Neutrophil (primary cell): ENCODE results near the gene EIF3K.

Source experiments
- H3K27ac ChIP-seq: fragments of 200-600 bp; sonication (generic); 2 replicates; pipeline ENCODE4 v1.5.1; 2016; ENCODE audit warnings: mild to moderate bottlenecking, moderate library complexity
- H3K27me3 ChIP-seq: fragments of 200-600 bp; sonication (generic); 2 replicates; pipeline ENCODE4 v1.6.0; 2016; ENCODE audit warnings: mild to moderate bottlenecking
- H3K36me3 ChIP-seq: fragments of 200-600 bp; sonication (generic); 2 replicates; pipeline ENCODE4 v1.5.1; 2017
- H3K4me1 ChIP-seq, 2 experiments: fragments of 200-600 bp in 1 of 2; sonication (generic) in 1 of 2; 1 replicate in 1 of 2; 2 replicates in 1 of 2; pipeline versions ENCODE4 v1.5.1 to v1.6.1; 2013 to 2016; ENCODE audit warnings: low read depth in 1 of 2, low read length in 1 of 2, mild to moderate bottlenecking in 1 of 2, moderate library complexity in 1 of 2; ENCODE audit not compliant: control insufficient read depth in 1 of 2, insufficient read depth in 1 of 2
- H3K4me3 ChIP-seq, 2 experiments: fragments of 200-600 bp in 1 of 2; sonication (generic) in 1 of 2; 1 replicate in 1 of 2; 2 replicates in 1 of 2; pipeline ENCODE4 v1.5.1; 2013 to 2016; ENCODE audit warnings: low read depth in 1 of 2, low read length in 1 of 2, mild to moderate bottlenecking in 1 of 2, moderate library complexity in 1 of 2
- H3K9me3 ChIP-seq: fragments of 200-600 bp; sonication (generic); 2 replicates; pipeline ENCODE4 v1.5.1; 2016
- CTCF ChIP-seq: fragments of 200-600 bp; sonication (generic); IDR thresholded peaks from 2 replicates; pipeline ENCODE4 v1.5.1; 2016; ENCODE audit warnings: antibody characterized with exemption

EIF3K gene

DNA sequence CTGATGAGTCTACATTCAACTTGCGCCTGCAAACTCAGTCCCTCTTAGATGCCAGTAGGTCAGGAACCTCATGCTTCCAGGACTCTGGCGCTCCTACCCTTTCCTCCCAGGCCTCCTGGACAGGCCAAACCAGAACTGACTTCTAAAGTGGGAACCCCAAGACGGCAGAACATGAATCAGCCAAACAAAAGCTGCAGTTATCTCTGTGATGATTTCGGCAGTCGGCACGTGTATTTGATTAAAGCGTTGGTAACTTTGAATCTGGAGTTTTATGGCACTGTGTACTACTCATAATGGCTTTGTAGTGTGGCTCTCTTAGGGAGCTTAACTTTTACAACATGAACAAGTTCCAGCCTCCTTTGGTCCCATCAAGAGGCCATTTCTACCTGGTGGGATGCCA lies 42.1 kb downstream of the EIF3K start:
- H3K27me3 ChIP-seq, result no peaks in the 10 kb centered on the region
- H3K9me3 ChIP-seq, result no peaks in the 10 kb centered on the region
- H3K27ac ChIP-seq, result peak overlapping the region; percentile 88
- no peak for TF ChIP-seq CTCF
- H3K36me3 ChIP-seq, result no peaks in the 10 kb centered on the region
- H3K4me1 ChIP-seq, result peaks cover 90 to 92% of the 10 kb centered on the region in 2 experiments
- no peak overlapping the region for H3K4me3 ChIP-seq

DNA sequence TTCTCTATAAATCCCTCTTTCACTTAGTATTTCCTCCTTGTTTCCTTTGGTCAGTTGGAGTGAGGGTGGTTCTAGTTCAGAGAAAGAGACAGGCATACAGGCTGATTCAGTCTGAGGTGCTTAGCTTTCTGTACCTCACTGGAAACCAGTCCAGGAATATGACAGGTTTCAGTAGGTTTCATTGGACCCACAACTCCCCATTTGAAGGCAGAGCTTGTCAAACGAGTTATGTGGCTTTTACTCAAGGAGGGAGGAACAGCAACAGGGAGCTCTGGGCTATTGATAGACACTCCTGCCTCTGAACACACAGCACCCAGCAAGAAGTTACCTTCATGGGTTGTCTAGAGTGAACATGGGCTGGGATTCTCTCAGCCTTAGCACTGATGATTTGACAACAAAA lies 43.0 kb downstream of the EIF3K start:
- Histone ChIP-seq H3K36me3 (no peaks in the 10 kb centered on the region), H3K27ac (peak overlapping the region; percentile 88), H3K4me3 (no peak overlapping the region), H3K27me3 (no peaks in the 10 kb centered on the region), H3K4me1 (peaks cover 90 to 92% of the 10 kb centered on the region in 2 experiments), H3K9me3 (no peaks in the 10 kb centered on the region)
- no peak for TF ChIP-seq CTCF

- Histone ChIP-seq H3K36me3 (no peaks in the 10 kb centered on the region), H3K27ac (peak overlapping the region; percentile 88), H3K4me3 (peak overlapping the region; percentile 33 to 49), H3K27me3 (no peaks in the 10 kb centered on the region), H3K9me3 (no peaks in the 10 kb centered on the region), H3K4me1 (peaks cover 90 to 92% of the 10 kb centered on the region in 2 experiments)
- no peak for TF ChIP-seq CTCF
These were observed 43.7 kb downstream of the EIF3K start for GRCh38 chr19:38662537-38663155.

DNA sequence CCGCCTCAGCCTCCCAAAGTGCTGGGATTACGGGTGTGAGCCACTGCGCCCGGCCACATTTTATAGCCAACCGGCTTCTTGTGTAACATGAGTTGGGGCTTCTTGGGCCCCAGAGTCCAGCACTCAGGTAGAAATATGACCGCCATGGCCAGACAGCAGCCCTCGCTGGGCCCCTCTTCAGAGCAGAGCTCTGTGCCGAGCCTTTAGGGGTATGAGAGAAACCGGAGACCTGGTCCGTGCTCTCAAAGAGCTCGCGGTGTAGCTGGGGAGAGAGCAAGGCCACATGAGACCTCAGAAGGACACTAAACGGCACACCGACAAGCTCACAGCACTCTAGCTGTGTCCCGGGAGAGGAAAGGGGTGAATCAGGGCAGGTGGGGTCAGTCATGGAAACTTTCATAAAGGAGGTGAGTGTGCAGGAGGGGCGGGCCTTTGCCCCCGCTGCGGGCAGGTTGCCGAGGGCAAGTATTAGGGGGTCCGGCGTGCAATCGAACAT lies 44.2 kb downstream of the EIF3K start:
- peak overlapping the region; percentile 88 for H3K27ac ChIP-seq
- no peaks in the 10 kb centered on the region for H3K36me3 ChIP-seq

DNA sequence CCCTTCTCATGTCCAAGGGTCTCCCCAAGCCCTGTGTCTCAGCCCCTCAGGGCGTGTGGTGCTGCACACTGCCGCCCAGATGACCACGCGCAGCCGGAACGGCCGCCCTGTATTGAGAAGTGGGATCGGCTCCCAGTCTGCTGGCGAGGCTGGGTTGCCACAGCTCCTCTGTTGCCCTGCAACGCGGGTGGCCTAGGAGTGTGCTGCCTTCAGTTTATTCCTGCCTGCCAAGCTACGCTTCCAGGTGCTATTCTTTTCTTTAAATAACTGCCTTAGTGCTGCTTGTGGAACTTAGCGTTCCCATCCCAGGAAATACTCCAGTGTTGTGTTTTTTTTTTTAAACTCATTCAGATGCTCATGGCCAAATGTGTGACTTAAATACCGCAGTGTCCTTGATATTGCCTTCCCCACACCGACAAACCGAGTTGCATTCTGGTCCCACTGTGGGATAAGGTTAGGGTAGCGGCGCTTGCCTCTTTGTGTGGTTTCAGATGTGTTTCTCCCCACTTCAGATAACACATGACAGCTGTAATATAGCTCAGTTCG lies 45.0 kb downstream of the EIF3K start:
- H3K4me3 ChIP-seq, result peak overlapping the region; percentile 46 to 49

More for the DNA sequence above, 44.2 kb downstream of the EIF3K start:
- Histone ChIP-seq H3K9me3 (no peaks in the 10 kb centered on the region), H3K27me3 (no peaks in the 10 kb centered on the region), H3K4me3 (peak overlapping the region; percentile 33 to 49), H3K4me1 (peaks cover 91 to 97% of the 10 kb centered on the region in 2 experiments)
- no peak for TF ChIP-seq CTCF

More for the DNA sequence above, 45.0 kb downstream of the EIF3K start:
- Histone ChIP-seq H3K27me3 (no peaks in the 10 kb centered on the region), H3K36me3 (no peaks in the 10 kb centered on the region), H3K4me1 (peaks cover 91 to 98% of the 10 kb centered on the region in 2 experiments), H3K9me3 (no peaks in the 10 kb centered on the region), H3K27ac (peak overlapping the region; percentile 88)
- TF ChIP-seq CTCF, result no peak
